OCI-LY7 (cell line): ENCODE measurements around the gene PNPLA6. TPM values are rescaled to one million over a fixed set of nuclear protein-coding genes. Genes with fewer than 3 reads are reported as not detected.
A peak's percentile ranks its signal among the peaks of the same experiment; 100 is the strongest.

Experiments used
- BruUV-seq: library from RNA; stranded (reverse); fragments of 400-500 nt; replicated peaks from 2 replicates; lab custom pipeline; 2021; lab: Mats Ljungman, UMichigan
- CTCF ChIA-PET: fragments of 300-600 bp; sonication (Branson Sonifier 250); formaldehyde crosslinking; loops from one replicate; lab custom pipeline; 2022; ENCODE audit warnings: antibody characterized with exemption; ENCODE audit not compliant: unreplicated experiment; lab: Charles Lee
- POLR2A ChIA-PET: fragments of 300-600 bp; sonication (Branson Sonifier 250); formaldehyde crosslinking; loops from one replicate; lab custom pipeline; 2022; ENCODE audit warnings: antibody characterized with exemption; lab: Charles Lee
- DNase-seq: peaks from one replicate; pipeline ENCODE4 v3.0.0-alpha.2; 2015; ENCODE audit warnings: low spot score
- H2AFZ ChIP-seq: fragments of 200-600 bp; sonication (generic), shearing (Covaris generic); 2 replicates; pipeline ENCODE4 v1.6.1; 2014; ENCODE audit warnings: mild to moderate bottlenecking, antibody characterized with exemption, low read length, moderate library complexity
- H3K27ac ChIP-seq: fragments of 200-600 bp; sonication (generic); 2 replicates; pipeline ENCODE4 v1.5.1; 2014; ENCODE audit warnings: mixed run types, low read depth, mild to moderate bottlenecking, moderate library complexity, low read length, inconsistent platforms; ENCODE audit not compliant: poor library complexity, severe bottlenecking
- H3K36me3 ChIP-seq: fragments of 200-600 bp; sonication (generic); 2 replicates; pipeline ENCODE4 v1.6.1; 2014; ENCODE audit warnings: mild to moderate bottlenecking, antibody characterized with exemption, low read length, moderate library complexity, mixed read lengths; ENCODE audit not compliant: insufficient read depth
- H3K4me1 ChIP-seq: fragments of 200-600 bp; sonication (generic); 2 replicates; pipeline ENCODE4 v1.5.1; 2014; ENCODE audit warnings: mild to moderate bottlenecking, low read length; ENCODE audit not compliant: insufficient read depth, poor library complexity, severe bottlenecking
- H3K4me2 ChIP-seq: fragments of 200-600 bp; sonication (generic); 2 replicates; pipeline ENCODE4 v1.6.1; 2014; ENCODE audit warnings: mild to moderate bottlenecking, low read length
- H3K4me3 ChIP-seq: fragments of 200-600 bp; sonication (generic); 2 replicates; pipeline ENCODE4 v1.5.1; 2014; ENCODE audit warnings: mild to moderate bottlenecking, low read depth, low read length; ENCODE audit not compliant: poor library complexity, severe bottlenecking
- H3K79me2 ChIP-seq: fragments of 200-600 bp; sonication (generic); 2 replicates; pipeline ENCODE4 v1.6.1; 2016; ENCODE audit warnings: low read depth, mild to moderate bottlenecking, low read length, moderate library complexity, mixed read lengths; ENCODE audit not compliant: insufficient read depth
- H3K9me2 ChIP-seq: fragments of 200-600 bp; sonication (generic); 2 replicates; pipeline ENCODE4 v1.6.1; 2016; ENCODE audit warnings: mild to moderate bottlenecking, low read length, mixed read lengths; ENCODE audit not compliant: insufficient read depth
- H3K9me3 ChIP-seq: fragments of 200-600 bp; sonication (generic); 2 replicates; pipeline ENCODE4 v1.6.1; 2014; ENCODE audit warnings: mild to moderate bottlenecking, mixed run types, low read length, mixed read lengths
- H4K20me1 ChIP-seq: fragments of 200-600 bp; sonication (generic); 2 replicates; pipeline ENCODE4 v1.6.1; 2014; ENCODE audit warnings: mild to moderate bottlenecking, antibody characterized with exemption, low read length, moderate library complexity, mixed read lengths; ENCODE audit not compliant: insufficient read depth
- CTCF ChIP-seq: fragments of 200-600 bp; sonication (generic); conservative IDR thresholded peaks from 2 replicates; pipeline ENCODE4 v1.5.1; 2014; ENCODE audit warnings: mild to moderate bottlenecking, antibody characterized with exemption, low read length, moderate library complexity, mixed read lengths
- EZH2phosphoT487 ChIP-seq: fragments of 200-600 bp; sonication (generic); IDR thresholded peaks from 2 replicates; pipeline ENCODE4 v1.6.1; 2018; ENCODE audit warnings: low read depth, borderline replicate concordance, mild to moderate bottlenecking, mixed run types, antibody characterized with exemption, low read length, moderate library complexity, mixed read lengths
- intact Hi-C: fragments of 100-400 bp; cut with micrococcal nuclease; formaldehyde crosslinking; loops from one replicate; pipeline ENCODE4 v1.10.0; 2022; ENCODE audit not compliant: unreplicated experiment
- total RNA-seq, 2 experiments: library from RNA; depleted of rRNA in 1 of 2; stranded (reverse); fragments of >200 nt in 1 of 2; shearing (Covaris generic) in 1 of 2; gene quantifications; 2 replicates each; pipeline ENCODE4 v1.2.3, GENCODE V29; 2014 to 2022

Gene PNPLA6
- total RNA-seq, 2 experiments from 2014 or later, result 50.6 to 92.4 TPM

DNA sequence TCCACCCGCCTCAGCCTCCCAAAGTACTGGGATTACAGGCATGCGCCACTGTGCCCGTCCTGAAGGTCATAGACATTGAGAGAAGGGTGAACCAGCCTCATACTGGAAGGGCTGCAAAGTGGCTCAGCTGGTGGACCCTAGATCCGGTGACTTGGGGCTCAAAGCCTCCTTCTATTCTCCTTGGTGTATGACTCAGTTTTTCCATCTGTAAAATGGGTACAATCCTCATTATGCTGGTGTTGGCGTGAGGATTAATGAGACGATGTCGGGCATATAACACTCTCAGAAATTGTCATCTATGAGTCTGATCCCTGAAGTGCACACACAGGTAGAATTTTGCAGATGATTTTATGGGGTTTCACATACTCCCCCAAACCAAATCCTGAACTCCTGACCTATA lies 54.3 kb downstream of the PNPLA6 start:
- POLR2A ChIA-PET, result no interaction called here
- no peaks in the 10 kb centered on the region for H3K36me3 ChIP-seq
- no peaks in the 10 kb centered on the region for H3K9me3 ChIP-seq
- H3K79me2 ChIP-seq, result no peaks in the 10 kb centered on the region
- BruUV-seq, result no TSS peak
- no peak overlapping the region for H2AFZ ChIP-seq
- intact Hi-C loops, result no loop called here
- H3K9me2 ChIP-seq, result no peaks in the 10 kb centered on the region
- no peak overlapping the region for H3K4me2 ChIP-seq
- TF ChIP-seq EZH2phosphoT487, result no peak
- TF ChIP-seq CTCF, result no peak
- H3K4me1 ChIP-seq, result no peaks in the 10 kb centered on the region
- no peak overlapping the region for H3K4me3 ChIP-seq
- no peaks in the 10 kb centered on the region for H4K20me1 ChIP-seq
- no peak overlapping the region for H3K27ac ChIP-seq
- DNase-seq, result no peak
- CTCF ChIA-PET, result interaction anchor here (0.6 kb wide), 1 partner anchor 91 kb away, joined by 8 read pairs; no protein-coding TSS in a partner anchor

GRCh38 chr19:7590256-7590655 lies 54.7 kb downstream of the PNPLA6 start:
- no peak for DNase-seq
- intact Hi-C loops, result no loop called here
- POLR2A ChIA-PET, result no interaction called here
- Histone ChIP-seq H3K36me3 (no peaks in the 10 kb centered on the region), H3K9me2 (no peaks in the 10 kb centered on the region), H2AFZ (no peak overlapping the region), H3K4me1 (no peaks in the 10 kb centered on the region), H3K4me2 (no peak overlapping the region), H4K20me1 (no peaks in the 10 kb centered on the region), H3K9me3 (no peaks in the 10 kb centered on the region), H3K4me3 (no peak overlapping the region), H3K27ac (no peak overlapping the region), H3K79me2 (no peaks in the 10 kb centered on the region)
- no TSS peak for BruUV-seq
- CTCF ChIA-PET, result interaction anchor here (0.6 kb wide), 1 partner anchor 91 kb away, joined by 8 read pairs; no protein-coding TSS in a partner anchor
- TF ChIP-seq EZH2phosphoT487, result no peak

GRCh38 chr19:7595466-7596133 lies 60.1 kb downstream of the PNPLA6 start, which contains the start of gene CAMSAP3:
Gene CAMSAP3 (plus strand): TSS chr19:7595863. CDS start chr19:7596003, 140 bp downstream.
- Histone ChIP-seq H3K4me3 (peak within 1 kb of the TSS; percentile 66), H3K4me2 (peak within 1 kb of the TSS; percentile 69), H4K20me1 (no peaks in the 10 kb centered on the region), H3K27ac (no peak within 1 kb of the TSS), H3K79me2 (no peaks in the 10 kb centered on the region), H2AFZ (peak within 1 kb of the TSS; percentile 39; the same call in 1 of the 2 replicates), H3K36me3 (no peaks in the 10 kb centered on the region), H3K4me1 (no peaks in the 10 kb centered on the region), H3K9me2 (no peaks in the 10 kb centered on the region), H3K9me3 (no peaks in the 10 kb centered on the region)
- POLR2A ChIA-PET, result no interaction called here
- intact Hi-C loops, result no loop called here
- CTCF ChIA-PET, result no interaction called here
- DNase-seq, result peak; percentile 73
- TF ChIP-seq EZH2phosphoT487, result no peak
- no peak for TF ChIP-seq CTCF
- no TSS peak for BruUV-seq
